DND-41 (cell line): ENCODE results near the gene WNK2.

Experiments
- CTCF ChIP-seq: IDR thresholded peaks from 2 replicates; pipeline ENCODE4 v1.5.1; 2012; ENCODE audit warnings: borderline replicate concordance, low read length, moderate library complexity, mild to moderate bottlenecking; ENCODE audit not compliant: poor library complexity, severe bottlenecking; ENCODE audit errors: extremely low read depth
- EZH2 ChIP-seq: IDR thresholded peaks from 3 replicates; pipeline ENCODE4 v1.6.1; 2012; ENCODE audit warnings: borderline replicate concordance, low read depth, mild to moderate bottlenecking, moderate library complexity, low read length, inconsistent platforms; ENCODE audit not compliant: severe bottlenecking

GRCh38 chr9:93250185-93250584 is 66.2 kb downstream of the WNK2 start:
- TF ChIP-seq CTCF = no peak
- TF ChIP-seq EZH2 = no peak
